Measurements from ENCODE around the gene CCBE1.

DNA sequence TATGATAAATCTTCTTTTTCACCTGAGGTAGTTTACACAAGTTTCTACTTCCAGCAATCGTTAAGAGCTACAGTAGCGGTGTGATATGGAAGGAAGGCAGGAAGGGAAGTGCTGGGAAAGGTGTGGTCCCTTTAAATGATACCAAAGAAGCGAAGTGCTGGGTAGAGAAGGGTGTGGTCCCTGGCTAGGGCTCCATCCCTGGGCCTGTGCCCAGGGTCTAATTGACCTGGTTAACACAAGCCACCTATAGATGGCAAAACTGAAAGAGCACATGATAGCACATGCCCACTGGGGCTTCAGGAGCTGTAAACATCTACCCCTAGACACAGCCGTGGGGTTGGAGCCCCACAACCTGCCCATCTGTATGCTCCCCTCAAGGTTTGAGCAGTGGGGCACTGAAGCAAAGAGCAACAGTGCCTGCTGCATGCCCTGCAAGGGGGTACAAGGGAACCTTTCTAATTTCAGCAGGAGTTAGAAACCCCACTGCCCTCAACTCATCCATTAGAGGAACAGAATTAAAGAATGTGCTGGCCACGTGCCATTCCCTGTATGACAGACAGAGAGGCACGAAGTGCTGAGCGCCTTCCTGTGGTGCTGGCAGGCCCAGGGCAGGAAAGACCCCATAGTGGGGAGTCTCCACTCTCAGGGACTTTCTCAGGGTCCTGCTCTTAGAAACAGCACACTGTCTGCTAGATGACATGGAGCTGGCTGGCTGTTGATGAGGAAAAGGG, 185.0 kb downstream of the CCBE1 start:
- TF ChIP-seq CTCF (IDR thresholded peaks at IDR 0.05) (no peak), EZH2 (IDR thresholded peaks at IDR 0.05) (no peak)

Data from neural progenitor cell (in vitro differentiated cells).